ENCODE measurements around the gene TNFRSF4.

DNA sequence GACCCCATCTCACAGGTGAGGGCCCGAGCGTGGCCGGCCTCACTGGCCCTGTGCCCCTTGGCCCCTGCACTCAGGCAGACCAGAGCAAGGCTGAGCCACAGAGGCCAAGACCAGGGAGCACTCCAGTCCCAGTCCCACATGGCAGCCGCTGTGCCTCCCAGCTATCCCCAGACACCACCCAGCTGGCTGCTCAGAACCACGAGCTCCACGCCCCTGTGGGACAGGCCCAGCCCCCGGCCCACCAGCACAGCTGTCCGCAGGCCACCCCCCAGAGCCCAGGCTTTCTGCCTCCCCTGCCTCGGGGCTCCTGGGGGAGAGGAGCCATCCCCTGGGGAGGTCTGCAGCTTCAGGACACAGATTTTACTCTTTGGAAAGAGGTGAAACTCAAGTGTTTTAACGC, 41.7 kb upstream of the TNFRSF4 start:
- TF ChIP-seq, protein P1, sequence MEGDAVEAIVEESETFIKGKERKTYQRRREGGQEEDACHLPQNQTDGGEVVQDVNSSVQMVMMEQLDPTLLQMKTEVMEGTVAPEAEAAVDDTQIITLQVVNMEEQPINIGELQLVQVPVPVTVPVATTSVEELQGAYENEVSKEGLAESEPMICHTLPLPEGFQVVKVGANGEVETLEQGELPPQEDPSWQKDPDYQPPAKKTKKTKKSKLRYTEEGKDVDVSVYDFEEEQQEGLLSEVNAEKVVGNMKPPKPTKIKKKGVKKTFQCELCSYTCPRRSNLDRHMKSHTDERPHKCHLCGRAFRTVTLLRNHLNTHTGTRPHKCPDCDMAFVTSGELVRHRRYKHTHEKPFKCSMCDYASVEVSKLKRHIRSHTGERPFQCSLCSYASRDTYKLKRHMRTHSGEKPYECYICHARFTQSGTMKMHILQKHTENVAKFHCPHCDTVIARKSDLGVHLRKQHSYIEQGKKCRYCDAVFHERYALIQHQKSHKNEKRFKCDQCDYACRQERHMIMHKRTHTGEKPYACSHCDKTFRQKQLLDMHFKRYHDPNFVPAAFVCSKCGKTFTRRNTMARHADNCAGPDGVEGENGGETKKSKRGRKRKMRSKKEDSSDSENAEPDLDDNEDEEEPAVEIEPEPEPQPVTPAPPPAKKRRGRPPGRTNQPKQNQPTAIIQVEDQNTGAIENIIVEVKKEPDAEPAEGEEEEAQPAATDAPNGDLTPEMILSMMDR (IDR thresholded peaks at IDR 0.05; ENCODE audit: insufficient read depth, low read length): no peak
- no peak for TF ChIP-seq GABPA (IDR thresholded peaks at IDR 0.05; ENCODE audit: low read depth)
- no peak for TF ChIP-seq POLR2AphosphoS5 (IDR thresholded peaks at IDR 0.05; ENCODE audit: low read depth)
- TF ChIP-seq, protein P2, sequence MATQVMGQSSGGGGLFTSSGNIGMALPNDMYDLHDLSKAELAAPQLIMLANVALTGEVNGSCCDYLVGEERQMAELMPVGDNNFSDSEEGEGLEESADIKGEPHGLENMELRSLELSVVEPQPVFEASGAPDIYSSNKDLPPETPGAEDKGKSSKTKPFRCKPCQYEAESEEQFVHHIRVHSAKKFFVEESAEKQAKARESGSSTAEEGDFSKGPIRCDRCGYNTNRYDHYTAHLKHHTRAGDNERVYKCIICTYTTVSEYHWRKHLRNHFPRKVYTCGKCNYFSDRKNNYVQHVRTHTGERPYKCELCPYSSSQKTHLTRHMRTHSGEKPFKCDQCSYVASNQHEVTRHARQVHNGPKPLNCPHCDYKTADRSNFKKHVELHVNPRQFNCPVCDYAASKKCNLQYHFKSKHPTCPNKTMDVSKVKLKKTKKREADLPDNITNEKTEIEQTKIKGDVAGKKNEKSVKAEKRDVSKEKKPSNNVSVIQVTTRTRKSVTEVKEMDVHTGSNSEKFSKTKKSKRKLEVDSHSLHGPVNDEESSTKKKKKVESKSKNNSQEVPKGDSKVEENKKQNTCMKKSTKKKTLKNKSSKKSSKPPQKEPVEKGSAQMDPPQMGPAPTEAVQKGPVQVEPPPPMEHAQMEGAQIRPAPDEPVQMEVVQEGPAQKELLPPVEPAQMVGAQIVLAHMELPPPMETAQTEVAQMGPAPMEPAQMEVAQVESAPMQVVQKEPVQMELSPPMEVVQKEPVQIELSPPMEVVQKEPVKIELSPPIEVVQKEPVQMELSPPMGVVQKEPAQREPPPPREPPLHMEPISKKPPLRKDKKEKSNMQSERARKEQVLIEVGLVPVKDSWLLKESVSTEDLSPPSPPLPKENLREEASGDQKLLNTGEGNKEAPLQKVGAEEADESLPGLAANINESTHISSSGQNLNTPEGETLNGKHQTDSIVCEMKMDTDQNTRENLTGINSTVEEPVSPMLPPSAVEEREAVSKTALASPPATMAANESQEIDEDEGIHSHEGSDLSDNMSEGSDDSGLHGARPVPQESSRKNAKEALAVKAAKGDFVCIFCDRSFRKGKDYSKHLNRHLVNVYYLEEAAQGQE (IDR thresholded peaks at IDR 0.05; ENCODE audit: insufficient replicate concordance, low read depth): no peak
- TF ChIP-seq SPI1 (IDR thresholded peaks at IDR 0.05; ENCODE audit: borderline replicate concordance, low read depth): no peak

Measured in HL-60 (cell line).